Neural crest cell (in vitro differentiated cells): ENCODE results near the gene KIAA1755. TPM values are rescaled to one million over a fixed set of nuclear protein-coding genes. Genes with fewer than 3 reads are reported as not detected.

Experiments used
- DNase-seq: peaks from one replicate; pipeline ENCODE4 v3.0.0; 2021; ENCODE audit warnings: low read depth, mixed read lengths, low spot score
- H3K27ac Mint-ChIP-seq: one replicate; pipeline ENCODE4 v1.8.0; 2021; ENCODE audit warnings: mild to moderate bottlenecking, mixed read lengths; ENCODE audit not compliant: unreplicated experiment
- H3K27me3 Mint-ChIP-seq: 2 replicates; pipeline ENCODE4 v1.8.0; 2021; ENCODE audit warnings: low read depth, mild to moderate bottlenecking, mixed read lengths
- H3K36me3 Mint-ChIP-seq: 2 replicates; pipeline ENCODE4 v1.8.0; 2021; ENCODE audit warnings: low read depth, mild to moderate bottlenecking, mixed read lengths
- H3K4me1 Mint-ChIP-seq: 2 replicates; pipeline ENCODE4 v1.8.0; 2021; ENCODE audit warnings: mixed read lengths
- H3K4me3 Mint-ChIP-seq: one replicate; pipeline ENCODE4 v1.8.0; 2021; ENCODE audit warnings: mild to moderate bottlenecking, mixed read lengths
- H3K9me3 Mint-ChIP-seq: 2 replicates; pipeline ENCODE4 v1.8.0; 2021; ENCODE audit warnings: mixed read lengths
- CTCF ChIP-seq: fragments of 200-600 bp; sonication (generic); conservative IDR thresholded peaks from 2 replicates; pipeline ENCODE4 v1.5.0; 2021; ENCODE audit warnings: antibody characterized with exemption, mild to moderate bottlenecking
- total RNA-seq: library from RNA; stranded (reverse); gene quantifications from 2 replicates; pipeline ENCODE4 v1.2.1, GENCODE V29; 2021

KIAA1755 gene
- total RNA-seq, 1 donor from 2014 or later: 8.6 TPM

- peaks cover 4% of the 10 kb centered on the region for H3K9me3 Mint-ChIP-seq
- H3K36me3 Mint-ChIP-seq: no peaks in the 10 kb centered on the region
- TF ChIP-seq CTCF: no peak
- no peak overlapping the region for H3K27ac Mint-ChIP-seq
- H3K27me3 Mint-ChIP-seq: no peaks in the 10 kb centered on the region
- DNase-seq: no peak
- H3K4me3 Mint-ChIP-seq: no peak overlapping the region
- peaks cover 6% of the 10 kb centered on the region for H3K4me1 Mint-ChIP-seq
These were observed 65.0 kb downstream of the KIAA1755 start for GRCh38 chr20:38195521-38195920.

GRCh38 chr20:38194971-38195504 lies 65.5 kb downstream of the KIAA1755 start:
- peaks cover 6% of the 10 kb centered on the region for H3K4me1 Mint-ChIP-seq
- no peak for DNase-seq
- H3K9me3 Mint-ChIP-seq: peaks cover 4% of the 10 kb centered on the region
- H3K27me3 Mint-ChIP-seq: no peaks in the 10 kb centered on the region
- no peaks in the 10 kb centered on the region for H3K36me3 Mint-ChIP-seq
- no peak for TF ChIP-seq CTCF
- H3K4me3 Mint-ChIP-seq: no peak overlapping the region
- H3K27ac Mint-ChIP-seq: no peak overlapping the region

GRCh38 chr20:38193586-38194105 lies 66.9 kb downstream of the KIAA1755 start:
- Mint-ChIP-seq H3K27me3 (no peaks in the 10 kb centered on the region), H3K4me1 (peaks cover 6% of the 10 kb centered on the region), H3K27ac (no peak overlapping the region), H3K36me3 (no peaks in the 10 kb centered on the region), H3K4me3 (no peak overlapping the region), H3K9me3 (peaks cover 4% of the 10 kb centered on the region)
- DNase-seq: no peak
- TF ChIP-seq CTCF: no peak

- Mint-ChIP-seq H3K4me1 (no peaks in the 10 kb centered on the region), H3K36me3 (no peaks in the 10 kb centered on the region), H3K27me3 (no peaks in the 10 kb centered on the region), H3K4me3 (no peak overlapping the region), H3K27ac (no peak overlapping the region), H3K9me3 (peaks cover 4% of the 10 kb centered on the region)
- no peak for DNase-seq
- TF ChIP-seq CTCF: no peak
These were observed 68.1 kb downstream of the KIAA1755 start for GRCh38 chr20:38192323-38192885.

- no peaks in the 10 kb centered on the region for H3K4me1 Mint-ChIP-seq
- no peaks in the 10 kb centered on the region for H3K36me3 Mint-ChIP-seq
- H3K4me3 Mint-ChIP-seq: no peak overlapping the region
- no peaks in the 10 kb centered on the region for H3K27me3 Mint-ChIP-seq
- H3K9me3 Mint-ChIP-seq: peaks cover 4% of the 10 kb centered on the region
- no peak overlapping the region for H3K27ac Mint-ChIP-seq
- no peak for DNase-seq
- TF ChIP-seq CTCF: no peak
These were observed 68.9 kb downstream of the KIAA1755 start for GRCh38 chr20:38191654-38192053.
